ENCODE data around the gene KRT76.

Gene KRT76

GRCh38 chr12:52776913-52777395, at the start of gene KRT76:
TSS of gene KRT76 (minus strand) at chr12:52777345. CDS start at chr12:52777291, 54 bp downstream.
- DNase-seq (ENCODE audit: low read depth in 1 of 2, low spot score in 1 of 2), result no peak

- DNase-seq (ENCODE audit: low read depth in 1 of 2, low spot score in 1 of 2), result no peak
Observed at GRCh38 chr12:52825961-52826360, 48.8 kb upstream of the KRT76 start.

- DNase-seq (ENCODE audit: low read depth in 1 of 2, low spot score in 1 of 2), result no peak
Observed at GRCh38 chr12:52824741-52825410, 47.7 kb upstream of the KRT76 start.

- no peak for DNase-seq (ENCODE audit: low read depth in 1 of 2, low spot score in 1 of 2)
Observed at GRCh38 chr12:52823761-52824450, 46.8 kb upstream of the KRT76 start.

- no peak for DNase-seq (ENCODE audit: low read depth in 1 of 2, low spot score in 1 of 2)
Observed at GRCh38 chr12:52822771-52823510, 45.8 kb upstream of the KRT76 start.

GRCh38 chr12:52821826-52822660, 44.9 kb upstream of the KRT76 start:
- no peak for DNase-seq (ENCODE audit: low read depth in 1 of 2, low spot score in 1 of 2)

- DNase-seq (ENCODE audit: low read depth in 1 of 2, low spot score in 1 of 2), result no peak
Observed at GRCh38 chr12:52821071-52821730, 44.1 kb upstream of the KRT76 start.

GRCh38 chr12:52820521-52820920, 43.4 kb upstream of the KRT76 start:
- no peak for DNase-seq (ENCODE audit: low read depth in 1 of 2, low spot score in 1 of 2)

GRCh38 chr12:52819731-52820510, 42.8 kb upstream of the KRT76 start:
- DNase-seq (ENCODE audit: low read depth in 1 of 2, low spot score in 1 of 2), result no peak

GRCh38 chr12:52818887-52819420, 41.8 kb upstream of the KRT76 start:
- no peak for DNase-seq (ENCODE audit: low read depth in 1 of 2, low spot score in 1 of 2)

GRCh38 chr12:52818388-52818787, 41.2 kb upstream of the KRT76 start:
- DNase-seq (ENCODE audit: low read depth in 1 of 2, low spot score in 1 of 2), result no peak

GRCh38 chr12:52817699-52818238, 40.6 kb upstream of the KRT76 start:
- DNase-seq (ENCODE audit: low read depth in 1 of 2, low spot score in 1 of 2), result no peak

GRCh38 chr12:52817003-52817698, 40.0 kb upstream of the KRT76 start:
- no peak for DNase-seq (ENCODE audit: low read depth in 1 of 2, low spot score in 1 of 2)

- DNase-seq (ENCODE audit: low read depth in 1 of 2, low spot score in 1 of 2), result no peak
Observed at GRCh38 chr12:52815676-52816588, 38.8 kb upstream of the KRT76 start.

GRCh38 chr12:52815161-52815560, 38.0 kb upstream of the KRT76 start:
- no peak for DNase-seq (ENCODE audit: low read depth in 1 of 2, low spot score in 1 of 2)

- DNase-seq (ENCODE audit: low read depth in 1 of 2, low spot score in 1 of 2), result no peak
Observed at GRCh38 chr12:52814710-52815155, 37.6 kb upstream of the KRT76 start.

GRCh38 chr12:52813885-52814709, 37.0 kb upstream of the KRT76 start, which contains the start of gene KRT4:
TSS of gene KRT4 (minus strand) at chr12:52814116. CDS start at chr12:52814058, 58 bp downstream.
- DNase-seq (ENCODE audit: low read depth in 1 of 2, low spot score in 1 of 2), result no peak

Data from activated T-helper 1 cell treated with anti-CD3 and anti-CD28 coated beads, Interleukin-2, amount 50 U/mL, for 16 hours (primary cell).